Activated T-cell treated with anti-CD3 and anti-CD28 coated beads, Interleukin-2, amount 50 U/mL, for 48 hours (primary cell): ENCODE results near the gene SOX9.
"Not testable (repeated sequence)": the region's sequence is repeated elsewhere in the genome, so short reads cannot be mapped to it uniquely, and the experiment has no call there.

ENCODE experiments used
- DNase-seq, 2 experiments: peaks; one replicate each; pipeline ENCODE4 v3.0.0-alpha.2; 2020

The SOX9 gene

GRCh38 chr17:72111336-72111923, 9.4 kb upstream of the SOX9 start:
- DNase-seq: no peak

GRCh38 chr17:72111926-72112325, 8.9 kb upstream of the SOX9 start:
- DNase-seq: not testable (repeated sequence)

- DNase-seq: no peak
Observed at GRCh38 chr17:72113751-72114150, 7.1 kb upstream of the SOX9 start.

- DNase-seq: no peak
Observed at GRCh38 chr17:72115781-72116525, 4.9 kb upstream of the SOX9 start.

- DNase-seq: peak in 1 of 2 experiments; percentile 19
Observed at GRCh38 chr17:72116661-72117521, 3.9 kb upstream of the SOX9 start.

- peak in 1 of 2 experiments; percentile 18 for DNase-seq
Observed at GRCh38 chr17:72117535-72118334, 3.1 kb upstream of the SOX9 start.

- peak; percentile 49 to 51 for DNase-seq
Observed at GRCh38 chr17:72118335-72119076, 2.3 kb upstream of the SOX9 start.

- DNase-seq: no peak
Observed at GRCh38 chr17:72119077-72119872, 1.5 kb upstream of the SOX9 start.

GRCh38 chr17:72119873-72120641, 763 bp upstream of the SOX9 start:
- peak; percentile 25 to 29 for DNase-seq

GRCh38 chr17:72121164-72122009, 567 bp downstream of the SOX9 start:
- DNase-seq: peak in 1 of 2 experiments; percentile 18

GRCh38 chr17:72122010-72122764, 1.4 kb downstream of the SOX9 start:
- DNase-seq: no peak

GRCh38 chr17:72122765-72123529, 2.1 kb downstream of the SOX9 start:
- DNase-seq: peak in 1 of 2 experiments; percentile 19

- no peak for DNase-seq
Observed at GRCh38 chr17:72123530-72124437, 3.0 kb downstream of the SOX9 start.

GRCh38 chr17:72124438-72124775, 3.6 kb downstream of the SOX9 start:
- no peak for DNase-seq

GRCh38 chr17:72125226-72125651, 4.4 kb downstream of the SOX9 start:
- no peak for DNase-seq

GRCh38 chr17:72125742-72126141, 4.9 kb downstream of the SOX9 start:
- DNase-seq: no peak
